GM21737 (cell line): ENCODE measurements around the gene FNDC10.
"Not testable (repeated sequence)": the region's sequence is repeated elsewhere in the genome, so short reads cannot be mapped to it uniquely, and the experiment has no call there.

ENCODE experiments used
- ATAC-seq: cut with Tn5 transposase; IDR thresholded peaks from one replicate; pipeline ENCODE4 v1.9.1; 2021; ENCODE audit warnings: mild to moderate bottlenecking, moderate library complexity; ENCODE audit not compliant: unreplicated experiment

Gene FNDC10

DNA sequence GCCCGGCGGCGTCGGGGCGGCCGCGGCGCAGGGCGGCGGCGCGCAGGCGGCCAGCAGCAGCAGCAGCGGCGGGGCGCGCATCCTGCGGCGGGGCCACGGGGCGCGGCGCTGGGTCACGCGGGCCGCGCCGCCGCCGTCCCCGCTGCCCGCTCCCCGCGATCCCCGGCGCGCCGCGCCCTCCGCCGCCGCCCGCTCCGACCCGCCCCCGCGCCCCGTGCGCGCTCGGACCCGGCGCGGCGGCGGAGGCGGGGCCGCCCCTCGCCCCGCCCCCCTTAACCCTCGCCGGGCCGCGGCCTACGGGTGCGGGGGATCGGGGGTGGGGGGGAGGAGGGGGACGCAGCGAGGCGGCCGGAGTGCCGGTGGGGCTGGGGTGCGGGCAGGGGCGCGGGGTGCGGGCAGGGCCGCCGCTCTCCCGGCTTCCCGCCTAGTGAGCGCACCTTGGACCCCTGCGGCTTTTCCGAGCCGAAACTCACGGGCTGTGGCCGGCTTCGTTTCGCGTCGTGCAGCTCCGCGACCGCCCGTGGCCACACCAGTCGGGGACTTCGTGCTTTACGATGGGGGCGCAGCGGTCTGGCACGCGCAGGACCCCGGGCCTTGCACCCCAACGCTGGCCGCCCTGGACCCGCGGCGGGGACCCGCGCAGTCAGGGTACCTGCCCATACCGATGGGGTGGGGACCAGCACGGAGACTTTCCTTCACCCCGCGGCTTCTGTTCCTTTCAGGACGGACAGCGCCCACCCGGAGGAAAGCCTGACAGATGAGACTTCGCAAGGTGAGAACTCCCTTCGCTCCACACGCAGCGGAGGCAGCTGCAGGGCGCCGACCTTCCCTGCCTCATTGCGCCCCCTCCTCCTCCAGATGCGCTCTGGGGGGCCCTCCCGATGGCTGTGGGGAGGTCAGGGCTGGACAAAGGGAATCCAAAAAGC, at the start of gene FNDC10:
TSS of gene FNDC10 (minus strand) at position 201 of the 926 bp plus-strand sequence. CDS start at position 81, 120 bp downstream.
- no peak for ATAC-seq

DNA sequence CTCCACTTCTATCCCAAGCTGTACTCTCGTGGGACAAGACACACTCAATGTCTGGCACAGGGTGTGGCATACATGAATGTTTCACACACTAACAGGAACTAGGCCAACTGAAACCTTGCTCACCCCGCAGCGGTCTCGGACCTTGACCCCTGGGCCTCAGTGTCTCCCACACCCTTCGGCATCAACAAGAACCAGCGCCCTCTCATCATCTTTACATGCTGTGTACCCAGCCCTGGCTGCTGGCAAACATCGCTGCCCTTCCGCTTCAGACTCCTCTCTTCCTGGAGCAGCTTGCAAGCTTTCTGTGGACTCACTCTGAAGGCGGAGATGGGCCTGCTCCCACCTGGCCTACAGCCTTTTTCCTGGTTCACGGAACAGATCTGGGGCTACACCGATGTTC, 48.3 kb upstream of the FNDC10 start:
- not testable (repeated sequence) for ATAC-seq

- ATAC-seq, result not testable (repeated sequence)
Measured at GRCh38 chr1:1647567-1648241, 47.8 kb upstream of the FNDC10 start.

GRCh38 chr1:1646326-1646725, 46.4 kb upstream of the FNDC10 start:
- ATAC-seq, result not testable (repeated sequence)

- not testable (repeated sequence) for ATAC-seq
Measured at GRCh38 chr1:1640711-1641461, 41.0 kb upstream of the FNDC10 start.

GRCh38 chr1:1640081-1640480, 40.1 kb upstream of the FNDC10 start:
- not testable (repeated sequence) for ATAC-seq

DNA sequence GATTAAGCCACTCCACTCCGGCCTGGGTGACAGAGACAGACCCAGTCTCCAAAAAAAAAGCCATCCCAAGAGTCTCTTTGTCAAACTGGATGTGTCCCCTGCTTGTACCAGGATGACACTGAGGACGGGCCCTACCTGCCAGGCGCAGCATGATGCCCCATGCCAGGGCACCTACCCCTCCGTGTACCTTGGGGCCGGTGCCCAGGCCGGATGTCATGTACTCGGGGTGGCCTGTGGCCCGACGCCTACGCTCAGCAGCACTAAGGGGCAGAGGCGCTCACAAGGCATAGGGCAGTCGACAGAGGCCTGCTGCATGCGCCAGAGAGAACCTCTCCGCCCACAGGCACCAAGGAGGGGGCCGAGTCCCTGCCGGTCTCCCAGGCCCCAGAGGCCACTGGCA, 39.4 kb upstream of the FNDC10 start:
- ATAC-seq, result not testable (repeated sequence)

GRCh38 chr1:1638528-1638927, 38.6 kb upstream of the FNDC10 start:
- ATAC-seq, result not testable (repeated sequence)

GRCh38 chr1:1637479-1637875, 37.5 kb upstream of the FNDC10 start:
- ATAC-seq, result not testable (repeated sequence)

DNA sequence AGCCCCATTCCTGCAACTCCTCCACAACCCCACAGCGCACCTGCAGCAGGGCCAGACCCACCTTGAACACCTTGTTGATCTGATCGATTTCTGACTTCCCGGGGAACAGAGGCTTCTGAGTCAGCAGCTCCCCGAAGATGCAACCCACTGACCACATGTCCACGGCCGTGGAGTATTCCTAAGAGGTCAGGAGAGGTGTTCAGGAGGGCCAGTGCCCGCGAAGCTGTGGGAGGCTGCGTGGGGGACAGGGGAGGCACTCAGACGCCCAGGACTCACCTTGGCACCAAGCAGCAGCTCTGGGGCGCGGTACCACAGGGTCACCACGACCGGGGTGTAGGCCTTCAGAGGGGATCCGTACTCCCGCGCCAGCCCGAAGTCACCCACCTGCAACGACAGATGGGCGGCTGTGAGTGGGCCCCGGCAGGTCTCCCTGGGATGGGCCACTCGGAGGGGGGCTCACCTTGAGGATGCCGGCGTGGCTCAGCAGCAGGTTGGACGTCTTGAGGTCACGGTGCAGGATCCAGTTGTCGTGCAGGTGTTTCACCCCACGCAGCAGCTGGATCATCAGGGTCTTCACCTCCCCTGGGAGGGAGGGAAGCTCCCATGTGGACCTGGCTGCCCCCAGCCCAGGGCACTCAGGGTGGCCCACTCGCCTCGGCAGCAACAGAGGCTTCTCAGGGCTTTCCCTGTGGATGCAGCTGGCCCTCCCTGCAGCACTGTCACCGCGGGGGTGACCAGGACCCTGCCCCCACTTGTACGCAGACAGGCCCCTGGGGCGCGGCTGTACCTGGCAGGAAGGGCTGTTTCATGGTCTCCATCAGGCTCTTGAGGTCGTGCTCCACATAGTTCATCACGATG, 36.9 kb upstream of the FNDC10 start:
- ATAC-seq, result not testable (repeated sequence)

GRCh38 chr1:1634613-1635012, 34.7 kb upstream of the FNDC10 start:
- ATAC-seq, result not testable (repeated sequence)

DNA sequence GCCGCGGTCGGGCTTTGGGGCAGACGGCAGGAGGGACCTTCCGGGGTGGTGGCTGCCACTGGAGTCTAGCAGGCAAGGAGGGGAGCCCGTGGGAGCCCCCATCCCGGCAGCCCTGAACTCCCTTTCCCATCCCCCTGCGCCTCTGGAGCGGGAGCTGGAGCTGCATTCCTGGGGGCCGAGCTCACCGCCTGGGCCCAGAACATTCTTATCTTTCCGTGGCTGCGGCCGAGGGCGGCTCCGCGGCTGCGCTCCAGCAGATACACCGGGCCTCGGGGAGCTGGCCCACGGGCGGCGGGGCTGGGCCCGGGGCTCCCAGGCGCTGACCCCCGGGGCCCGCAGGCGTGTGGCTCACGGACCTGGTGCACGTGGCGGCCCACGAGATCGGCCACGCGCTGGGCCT, 33.5 kb upstream of the FNDC10 start:
- not testable (repeated sequence) for ATAC-seq

DNA sequence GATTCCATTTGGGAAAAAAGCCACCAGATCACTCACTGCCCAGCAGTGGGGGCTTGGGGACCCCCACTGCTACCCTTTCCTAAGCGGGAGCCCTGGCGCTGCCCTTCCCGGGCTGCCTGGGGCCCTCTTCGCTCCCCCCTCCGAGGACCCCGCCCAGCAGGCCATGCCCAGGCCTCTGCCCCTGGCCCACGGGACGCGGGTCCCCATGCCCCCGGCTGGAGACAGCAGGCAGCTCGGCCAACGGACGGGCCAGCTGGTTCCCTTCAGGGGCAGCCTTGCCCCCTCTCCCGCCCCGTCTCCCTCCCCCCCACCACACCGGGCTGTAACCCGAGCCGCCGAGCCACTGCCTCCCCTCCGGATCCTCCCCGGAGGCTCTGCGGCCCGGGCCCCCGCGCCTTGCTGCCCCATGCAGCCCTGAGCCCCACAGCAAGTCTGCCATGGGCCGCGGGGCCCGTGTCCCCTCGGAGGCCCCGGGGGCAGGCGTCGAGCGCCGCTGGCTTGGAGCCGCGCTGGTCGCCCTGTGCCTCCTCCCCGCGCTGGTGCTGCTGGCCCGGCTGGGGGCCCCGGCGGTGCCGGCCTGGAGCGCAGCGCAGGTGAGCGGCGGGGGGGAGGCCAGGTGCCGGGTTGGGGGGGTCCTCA, 32.0 kb upstream of the FNDC10 start, which contains the start of gene MMP23B:
TSS of gene MMP23B (plus strand) at position 392 of the 639 bp plus-strand sequence. CDS start at position 438, 46 bp downstream.
- ATAC-seq, result no peak

- no peak for ATAC-seq
Measured at GRCh38 chr1:1630965-1631781, 31.2 kb upstream of the FNDC10 start.

DNA sequence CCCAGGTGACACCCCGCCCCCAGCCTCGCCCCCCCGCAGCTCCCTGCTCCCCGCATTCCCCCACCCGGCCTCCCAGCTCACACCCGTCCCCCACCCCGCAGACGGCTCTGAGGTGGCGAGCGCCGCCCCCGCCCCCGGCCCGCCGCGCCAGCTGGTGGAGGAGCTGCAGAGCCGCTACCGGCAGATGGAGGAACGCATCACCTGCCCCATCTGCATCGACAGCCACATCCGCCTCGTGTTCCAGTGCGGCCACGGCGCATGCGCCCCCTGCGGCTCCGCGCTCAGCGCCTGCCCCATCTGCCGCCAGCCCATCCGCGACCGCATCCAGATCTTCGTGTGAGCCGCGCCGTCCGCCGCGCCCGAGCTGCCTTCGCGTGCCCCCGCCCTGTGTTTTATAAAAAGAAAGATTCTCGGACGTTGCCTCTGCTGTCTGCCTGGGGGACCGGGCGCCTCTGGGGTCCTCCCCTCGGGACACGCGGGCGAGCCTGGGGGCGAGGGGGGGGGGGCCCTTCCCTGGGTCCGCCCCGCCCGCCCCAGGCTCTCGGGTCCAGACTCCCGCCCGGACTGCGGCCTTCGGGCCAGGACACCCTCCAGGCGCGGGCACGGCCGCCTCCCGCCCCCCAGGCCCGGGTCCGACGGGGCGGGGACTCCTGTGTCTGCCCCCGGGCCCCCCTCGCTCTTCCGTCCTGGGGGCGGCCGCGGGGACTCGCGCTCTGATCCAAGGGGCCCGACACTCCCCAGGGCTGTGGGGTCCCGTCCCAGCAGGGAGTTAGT, 30.4 kb upstream of the FNDC10 start:
- peak; percentile 43 for ATAC-seq

DNA sequence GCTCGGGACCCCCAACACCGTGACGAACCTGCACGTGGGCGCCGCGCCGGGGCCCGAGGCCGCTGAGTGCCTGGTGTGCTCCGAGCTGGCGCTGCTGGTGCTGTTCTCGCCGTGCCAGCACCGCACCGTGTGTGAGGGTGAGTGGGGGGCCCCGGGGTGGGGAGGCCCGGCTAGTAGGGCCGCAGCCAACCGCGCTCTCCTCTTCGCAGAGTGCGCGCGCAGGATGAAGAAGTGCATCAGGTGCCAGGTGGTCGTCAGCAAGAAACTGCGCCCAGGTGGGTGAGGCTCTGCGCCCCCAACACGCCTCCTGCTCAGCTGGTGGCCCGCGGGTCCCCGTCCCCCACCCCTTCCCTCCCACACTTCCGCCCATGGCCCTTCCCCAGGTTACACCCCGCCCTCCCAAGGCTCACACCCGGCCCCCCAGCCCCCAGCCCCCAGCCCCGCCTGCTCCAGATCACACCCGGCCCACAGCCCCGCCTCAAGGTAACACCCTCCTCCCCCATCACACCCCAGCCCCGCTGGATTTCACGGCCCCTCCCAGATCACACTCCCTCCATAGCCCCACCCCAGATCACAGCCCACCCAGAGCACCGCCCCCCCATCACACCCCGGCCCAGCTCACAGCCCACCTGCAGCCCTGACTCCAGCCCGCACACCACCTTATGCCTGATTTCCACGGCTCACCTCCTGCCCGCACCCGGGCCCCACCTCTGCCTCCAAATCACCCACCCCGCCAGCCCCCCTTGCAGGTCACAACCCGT, 29.7 kb upstream of the FNDC10 start:
- ATAC-seq, result no peak

DNA sequence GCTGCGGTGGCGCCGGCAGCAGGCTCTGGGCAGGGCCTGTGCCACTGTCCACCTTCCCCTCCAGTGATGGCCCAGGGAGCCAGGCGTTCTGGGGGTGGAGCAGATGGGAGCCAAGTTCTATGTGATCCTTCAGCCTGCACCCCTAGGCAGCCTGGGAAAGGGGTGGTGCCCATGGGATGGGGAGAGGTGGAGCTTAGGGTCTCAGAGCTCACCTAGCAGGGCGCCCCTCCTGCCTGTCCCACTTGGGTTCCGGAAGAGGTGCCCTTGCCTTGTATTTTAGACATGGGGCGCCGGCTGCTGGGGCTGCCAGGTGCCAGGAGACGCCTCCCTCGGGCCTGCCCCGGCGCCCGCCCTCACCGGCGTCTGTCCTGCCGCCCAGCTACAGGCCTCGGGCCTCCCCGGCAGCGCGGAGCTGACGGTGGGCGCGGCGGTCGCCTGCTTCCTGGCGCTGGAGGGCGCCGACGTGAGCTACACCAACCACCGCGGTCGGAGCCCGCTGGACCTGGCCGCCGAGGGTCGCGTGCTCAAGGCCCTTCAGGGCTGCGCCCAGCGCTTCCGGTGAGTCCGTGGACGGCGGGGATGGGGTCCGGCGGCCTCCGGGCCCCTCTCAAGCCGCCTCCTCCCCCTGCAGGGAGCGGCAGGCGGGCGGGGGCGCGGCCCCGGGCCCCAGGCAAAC, 29.0 kb upstream of the FNDC10 start:
- no peak for ATAC-seq
